Stimulated activated CD8-positive, alpha-beta memory T cell treated with anti-CD3 and anti-CD28 coated beads, Interleukin-12 subunit alpha, Interleukin-12 subunit beta, amount 100 ng/mL, for 4 hours (primary cell): ENCODE measurements around the gene BACH2.
"Not testable (repeated sequence)": the region's sequence is repeated elsewhere in the genome, so short reads cannot be mapped to it uniquely, and the experiment has no call there.

Experiments
- DNase-seq: peaks from one replicate; pipeline ENCODE4 v3.0.0-alpha.2; 2020; ENCODE audit warnings: low read depth

BACH2 gene

GRCh38 chr6:89940225-89941027 lies 356.2 kb downstream of the BACH2 start:
- peak; percentile 17 for DNase-seq

- no peak for DNase-seq
Measured at GRCh38 chr6:89939144-89939543, 357.5 kb downstream of the BACH2 start.

- DNase-seq = no peak
Measured at GRCh38 chr6:89938014-89938413, 358.6 kb downstream of the BACH2 start.

- no peak for DNase-seq
Measured at GRCh38 chr6:89936177-89936576, 360.5 kb downstream of the BACH2 start.

- DNase-seq = no peak
Measured at GRCh38 chr6:89934685-89935366, 361.8 kb downstream of the BACH2 start.

GRCh38 chr6:89932245-89932802 lies 364.3 kb downstream of the BACH2 start:
- no peak for DNase-seq

GRCh38 chr6:89930789-89931188 lies 365.9 kb downstream of the BACH2 start:
- no peak for DNase-seq

GRCh38 chr6:89928604-89929003 lies 368.0 kb downstream of the BACH2 start:
- DNase-seq = no peak

- DNase-seq = no peak
Measured at GRCh38 chr6:89927791-89928550, 368.7 kb downstream of the BACH2 start.

GRCh38 chr6:89927264-89927663 lies 369.4 kb downstream of the BACH2 start:
- DNase-seq = no peak

GRCh38 chr6:89925826-89926225 lies 370.8 kb downstream of the BACH2 start:
- no peak for DNase-seq

GRCh38 chr6:89924231-89924630 lies 372.4 kb downstream of the BACH2 start:
- DNase-seq = no peak

- no peak for DNase-seq
Measured at GRCh38 chr6:89921691-89922090, 375.0 kb downstream of the BACH2 start.

GRCh38 chr6:89921197-89921596 lies 375.4 kb downstream of the BACH2 start:
- no peak for DNase-seq

- no peak for DNase-seq
Measured at GRCh38 chr6:89917801-89918366, 378.8 kb downstream of the BACH2 start.

- DNase-seq = no peak
Measured at GRCh38 chr6:89917216-89917615, 379.4 kb downstream of the BACH2 start.

- DNase-seq = no peak
Measured at GRCh38 chr6:89916136-89916920, 380.3 kb downstream of the BACH2 start.

- DNase-seq = no peak
Measured at GRCh38 chr6:89910902-89911240, 385.8 kb downstream of the BACH2 start.

GRCh38 chr6:89910001-89910901 lies 386.4 kb downstream of the BACH2 start:
- not testable (repeated sequence) for DNase-seq

GRCh38 chr6:89895276-89895874 lies 401.3 kb downstream of the BACH2 start:
- DNase-seq = no peak
